DMS153 treated with DMSO at 0.1 percent for 48 hours (cell line): ENCODE measurements around the gene DAAM1.
A peak's percentile ranks its signal among the peaks of the same experiment; 100 is the strongest.

ENCODE experiments used
- DNase-seq: peaks from one replicate; lab custom pipeline; 2025; ENCODE audit not compliant: unreplicated experiment; lab: John Stamatoyannopoulos, UW

Gene DAAM1

GRCh38 chr14:59188461-59189090 lies at the start of gene DAAM1:
DAAM1 (plus strand) TSS chr14:59188667; CDS start chr14:59263478, 74,811 bp downstream.
- peak; percentile 98 for DNase-seq

GRCh38 chr14:59139324-59139723 lies 49.1 kb upstream of the DAAM1 start:
- no peak for DNase-seq

- DNase-seq = no peak
Measured at GRCh38 chr14:59140106-59140843, 48.2 kb upstream of the DAAM1 start.

DNA sequence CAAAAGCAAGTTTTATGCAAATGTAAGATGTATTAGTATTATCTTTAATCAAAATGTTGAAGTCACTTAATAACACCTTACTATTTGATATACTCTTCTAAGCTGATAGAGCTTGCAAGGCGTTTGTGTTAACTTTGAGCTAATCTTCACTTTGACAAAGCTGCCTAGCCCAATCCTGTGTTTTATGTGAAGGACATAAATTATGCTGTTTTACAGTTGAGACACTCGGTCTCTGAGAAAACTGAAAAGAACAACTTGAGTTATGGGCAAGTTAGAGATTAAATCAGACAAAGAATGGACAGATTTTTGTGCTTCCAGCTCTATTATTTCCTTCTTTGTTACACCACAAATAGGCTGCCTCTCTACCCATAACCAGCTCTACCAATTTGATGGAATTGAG lies 42.0 kb upstream of the DAAM1 start:
- no peak for DNase-seq

DNA sequence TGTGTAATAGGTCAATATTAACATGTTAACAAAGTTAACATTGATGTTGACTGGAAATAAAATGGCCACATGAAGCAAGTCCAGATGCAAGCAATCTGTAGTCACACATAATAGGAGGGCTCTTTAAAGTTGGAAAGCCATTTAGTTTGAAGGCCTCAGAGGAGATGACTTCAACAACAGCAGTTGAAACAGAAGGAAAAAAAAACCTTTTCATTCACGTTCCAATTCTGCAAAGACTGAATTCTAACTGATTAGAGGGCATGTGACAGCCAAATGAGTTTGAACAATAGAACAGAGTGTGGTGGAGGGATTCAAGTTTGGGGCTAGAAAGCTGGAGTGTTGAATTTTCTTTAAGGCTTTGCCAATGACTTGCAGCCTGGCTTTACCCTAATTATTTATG lies 41.5 kb upstream of the DAAM1 start:
- DNase-seq = no peak

DNA sequence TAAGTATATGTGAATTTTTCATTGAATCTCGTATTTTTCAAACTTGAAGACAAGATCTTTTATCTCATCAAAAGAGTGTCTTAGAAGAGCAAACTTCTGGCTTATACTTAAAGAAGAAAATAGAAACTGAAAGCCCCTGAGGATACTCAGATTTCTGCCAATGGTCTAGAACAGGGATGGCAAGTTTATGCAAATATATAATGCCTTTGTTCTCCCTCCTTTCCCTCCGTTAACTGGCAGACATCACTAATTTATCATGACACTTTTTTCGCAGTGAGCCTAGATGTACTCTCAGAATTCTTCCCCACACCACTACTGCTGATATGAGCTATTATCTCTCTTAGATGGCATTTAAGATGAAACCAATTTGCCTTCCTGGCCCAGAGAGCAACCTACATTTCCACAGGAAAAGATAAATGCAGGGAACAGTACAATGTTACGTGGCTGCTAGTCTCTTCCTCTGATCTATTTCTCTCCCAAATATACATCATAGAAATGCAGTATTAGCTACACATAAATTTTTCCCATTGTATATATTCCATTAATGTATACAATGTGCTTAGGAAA lies 40.0 kb upstream of the DAAM1 start:
- DNase-seq = no peak

GRCh38 chr14:59150990-59151389 lies 37.5 kb upstream of the DAAM1 start:
- no peak for DNase-seq

DNA sequence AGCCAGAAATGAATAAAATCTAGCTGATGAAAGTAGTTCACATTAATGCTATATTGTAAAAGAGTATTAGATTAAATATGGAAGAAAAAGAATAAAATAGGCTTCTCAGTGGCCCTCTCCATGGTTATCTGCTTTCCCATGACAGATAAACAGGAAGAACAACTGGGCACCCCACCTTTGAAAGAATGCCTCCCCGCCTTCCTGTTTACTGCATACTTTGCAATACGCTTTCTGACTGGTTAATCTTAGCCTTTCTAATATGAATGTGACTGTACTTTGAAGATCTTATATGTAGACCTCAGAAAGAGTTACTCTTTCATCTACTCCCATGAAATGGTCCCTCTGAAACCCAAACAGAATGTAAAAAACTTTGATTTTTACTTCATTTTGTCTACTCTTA lies 34.1 kb upstream of the DAAM1 start:
- DNase-seq = no peak

- DNase-seq = no peak
Measured at GRCh38 chr14:59155886-59156285, 32.6 kb upstream of the DAAM1 start.

GRCh38 chr14:59159169-59159568 lies 29.3 kb upstream of the DAAM1 start:
- no peak for DNase-seq

DNA sequence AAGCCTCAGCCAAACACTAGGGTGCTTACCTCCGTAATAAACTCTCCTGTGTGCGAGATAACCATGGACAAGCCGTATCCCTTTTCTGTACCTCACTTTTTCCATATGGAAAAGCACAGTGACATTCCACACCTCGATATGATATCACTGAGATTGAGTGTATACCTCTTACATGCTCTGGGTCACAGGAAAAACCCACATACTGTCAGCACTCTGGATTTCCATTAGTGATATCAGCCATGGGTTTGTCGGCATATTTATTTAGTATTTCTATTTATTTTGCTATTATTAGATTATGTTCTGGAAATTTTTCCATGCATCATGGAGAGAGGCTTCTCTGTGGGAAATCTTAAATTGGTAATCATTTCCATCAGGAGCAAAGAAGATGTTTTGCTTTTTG lies 28.0 kb upstream of the DAAM1 start:
- no peak for DNase-seq

DNA sequence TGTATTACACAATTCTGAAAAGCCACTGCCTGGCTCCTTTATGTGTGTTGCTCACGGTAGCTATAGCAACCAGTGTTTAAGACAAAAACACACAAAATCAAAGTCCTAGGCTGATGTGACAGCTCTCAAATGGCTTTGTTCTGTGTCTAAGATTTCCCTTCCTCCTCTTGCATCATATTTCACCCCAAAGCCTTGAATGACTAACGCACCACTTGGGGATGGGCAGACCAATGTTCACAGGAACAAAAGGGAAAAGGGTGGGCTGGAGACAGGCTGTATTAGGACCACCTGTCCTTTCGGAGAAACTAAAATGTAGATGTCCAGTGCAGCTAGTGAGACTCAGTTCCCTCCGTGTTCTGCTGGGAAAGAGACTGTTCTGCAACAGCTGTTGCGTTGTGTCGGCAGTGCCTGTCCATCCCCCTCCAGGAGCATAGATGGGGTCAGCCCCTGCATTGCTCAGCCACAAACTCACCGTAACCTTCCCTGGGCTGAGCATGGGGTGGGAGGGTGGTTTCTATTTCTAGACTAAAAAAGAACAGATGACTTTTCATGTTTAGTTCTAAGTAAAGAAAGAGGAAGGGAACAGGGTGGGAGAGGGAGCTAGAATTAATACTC lies 26.8 kb upstream of the DAAM1 start:
- no peak for DNase-seq

- no peak for DNase-seq
Measured at GRCh38 chr14:59166258-59166657, 22.2 kb upstream of the DAAM1 start.

GRCh38 chr14:59175404-59175803 lies 13.1 kb upstream of the DAAM1 start:
- no peak for DNase-seq

DNA sequence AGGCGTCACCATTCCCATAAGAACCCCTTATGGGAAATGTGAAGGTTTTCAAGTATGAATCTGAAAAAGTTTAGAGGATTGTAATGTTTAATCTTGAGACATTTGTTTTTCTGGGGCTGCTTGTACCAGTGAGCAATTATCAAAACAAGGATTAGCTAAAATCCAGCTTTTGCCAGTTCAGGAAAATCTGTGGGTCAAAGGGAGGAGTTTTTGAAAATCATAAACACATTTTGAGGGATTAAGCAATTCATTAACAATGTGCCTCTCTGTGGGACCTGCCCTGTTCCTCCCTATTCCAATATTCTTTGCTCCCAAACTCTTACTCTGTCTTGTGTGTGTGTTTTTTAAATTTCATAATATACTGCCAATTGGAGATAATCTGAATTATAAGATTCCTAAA lies 11.7 kb upstream of the DAAM1 start:
- DNase-seq = no peak

GRCh38 chr14:59177262-59177661 lies 11.2 kb upstream of the DAAM1 start:
- DNase-seq = no peak

- DNase-seq = no peak
Measured at GRCh38 chr14:59181791-59182190, 6.7 kb upstream of the DAAM1 start.

DNA sequence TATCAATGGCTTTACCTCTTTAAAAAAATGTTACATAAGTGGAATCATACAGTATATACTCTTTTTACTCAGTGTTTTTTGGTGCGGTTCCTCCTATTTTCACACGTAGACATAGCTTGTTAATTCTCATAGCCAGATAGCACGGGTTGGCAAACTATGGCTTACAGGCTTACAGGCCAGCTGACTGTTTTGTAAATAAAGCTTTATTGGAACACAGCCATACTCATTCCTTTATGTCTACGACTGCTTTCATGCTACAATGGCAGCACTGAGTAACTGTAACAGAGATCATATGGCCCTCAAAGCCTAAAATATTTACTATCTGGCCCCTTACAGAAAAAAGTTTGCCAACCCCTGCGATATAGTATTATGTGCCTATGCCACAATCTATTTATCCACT lies 5.8 kb upstream of the DAAM1 start:
- no peak for DNase-seq

DNA sequence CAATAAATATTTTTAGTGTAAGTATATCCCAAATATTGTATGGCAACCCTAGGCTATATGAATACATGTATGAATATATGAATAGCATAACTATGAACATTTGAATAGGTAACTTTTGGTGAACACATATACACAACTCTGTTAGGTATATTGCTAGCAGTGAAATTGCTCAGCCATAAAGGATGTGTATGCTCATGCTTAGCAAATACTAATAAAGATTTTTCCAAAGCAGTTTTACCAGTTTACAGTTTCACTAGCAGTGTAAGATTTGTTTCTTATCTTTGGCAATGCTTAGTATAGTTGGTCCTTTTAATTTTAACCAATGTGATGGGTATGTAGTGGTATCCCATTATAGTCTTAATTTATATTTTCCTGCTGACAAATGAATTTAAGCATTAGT lies 5.3 kb upstream of the DAAM1 start:
- DNase-seq = no peak

DNA sequence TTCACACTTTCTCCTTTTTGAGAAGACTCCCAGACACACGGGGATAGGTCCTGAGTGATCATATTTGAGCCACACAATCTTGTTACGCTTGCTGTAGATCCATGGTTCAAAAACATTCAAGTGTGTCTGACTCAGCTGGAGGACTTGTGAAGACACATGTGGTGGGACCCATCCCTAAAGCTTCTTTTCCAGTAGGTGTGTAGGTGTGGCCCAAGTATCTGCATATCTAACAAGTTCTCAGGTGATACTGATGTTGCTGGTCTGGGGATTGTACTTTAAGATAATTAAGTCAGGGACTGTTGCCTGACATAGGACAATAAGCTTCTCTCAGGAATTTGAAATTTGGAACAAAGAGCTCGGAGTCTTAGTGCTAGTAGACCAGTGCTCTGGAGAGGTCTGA lies 4.1 kb upstream of the DAAM1 start:
- no peak for DNase-seq

- no peak for DNase-seq
Measured at GRCh38 chr14:59185676-59186075, 2.8 kb upstream of the DAAM1 start.

DNA sequence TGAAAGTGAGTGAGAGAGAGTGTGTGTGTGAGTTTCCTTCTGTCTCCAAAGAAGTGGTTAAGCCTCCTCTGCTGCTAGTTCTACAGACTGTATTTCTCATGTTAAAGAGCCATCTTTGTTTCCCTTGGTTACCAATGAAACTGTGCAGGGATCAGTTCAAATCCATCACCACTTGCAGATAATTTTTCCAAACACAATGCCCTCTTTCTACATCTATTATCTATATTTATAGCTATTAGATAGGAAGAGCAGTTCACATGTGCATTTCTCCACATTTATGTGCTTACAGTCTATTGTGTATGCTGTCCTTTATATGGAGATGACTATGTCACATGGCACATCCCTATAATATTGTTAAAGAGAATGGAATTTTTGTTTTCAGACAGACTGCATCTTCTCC lies 2.2 kb upstream of the DAAM1 start:
- no peak for DNase-seq
